Measurements from ENCODE around the gene CHIC2.

Gene CHIC2

DNA sequence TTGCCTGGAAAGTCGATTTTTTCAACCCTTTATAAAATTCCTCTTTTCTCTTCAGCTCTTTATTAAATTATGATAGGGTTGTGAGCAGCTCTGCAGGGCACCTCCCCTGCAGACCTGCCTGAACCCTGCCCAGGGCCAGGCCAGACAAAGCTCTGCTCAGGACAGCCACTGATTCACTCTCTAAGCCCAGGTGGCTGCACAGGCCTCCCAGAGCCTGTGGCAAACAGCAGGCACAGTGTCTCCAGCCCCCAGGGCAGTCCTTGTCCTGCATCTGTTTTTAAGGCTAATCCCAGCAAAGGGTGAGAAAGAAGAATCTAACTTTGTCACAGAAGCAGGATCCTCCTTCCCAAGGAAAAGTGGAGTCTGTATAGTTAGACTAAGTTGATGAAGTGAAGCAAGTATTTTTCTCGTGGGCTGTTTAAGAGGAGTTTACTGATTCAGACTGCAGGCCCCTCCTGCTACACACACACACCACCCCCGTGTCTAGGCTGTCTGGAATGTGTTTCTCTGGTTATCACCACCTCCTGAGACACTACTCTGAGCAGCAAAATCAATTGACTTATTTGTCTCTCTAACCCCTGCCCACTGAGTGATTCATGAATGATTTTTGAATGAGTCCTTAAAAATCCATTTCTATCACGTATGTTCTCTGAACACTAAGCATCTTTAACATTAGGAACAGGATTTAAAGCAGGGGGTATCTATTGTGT lies 101.7 kb downstream of the CHIC2 start:
- Histone ChIP-seq H3K36me3 (ENCODE audit: control insufficient read depth, insufficient read depth, low read length) (no peaks in the 10 kb centered on the region), H3K27me3 (replicated peaks; ENCODE audit: control insufficient read depth, insufficient read depth, low read length, poor library complexity, severe bottlenecking) (no peaks in the 10 kb centered on the region), H3K27ac (ENCODE audit: insufficient read depth, low read length, poor library complexity, severe bottlenecking) (no peak overlapping the region), H3K4me1 (ENCODE audit: control insufficient read depth, insufficient read depth, low read length, poor library complexity, severe bottlenecking) (no peaks in the 10 kb centered on the region), H3K4me3 (ENCODE audit: insufficient read depth, low read depth, low read length, poor library complexity, severe bottlenecking) (no peak overlapping the region), H3K9me3 (ENCODE audit: control insufficient read depth, low read length) (no peaks in the 10 kb centered on the region)
- no peak for DNase-seq

DNA sequence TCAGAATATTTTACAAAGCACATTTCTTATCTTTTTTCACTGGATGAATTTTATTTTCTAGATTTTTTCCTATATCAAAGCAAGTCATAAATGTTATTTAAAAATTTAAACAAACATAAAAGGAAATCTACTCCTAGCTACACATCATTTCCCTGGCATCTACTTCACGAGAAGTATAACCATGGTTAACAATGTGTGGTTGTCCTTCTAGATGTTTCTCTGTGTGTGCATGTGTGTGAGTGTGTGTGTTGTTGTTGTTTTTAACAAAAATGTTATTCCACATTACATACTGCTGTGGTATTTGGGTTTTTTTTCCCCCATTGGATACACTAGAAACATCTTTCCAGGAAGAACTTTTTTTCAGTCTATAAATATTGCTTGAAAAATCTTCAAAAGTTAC lies 103.1 kb downstream of the CHIC2 start:
- DNase-seq: no peak
- Histone ChIP-seq H3K27me3 (replicated peaks; ENCODE audit: control insufficient read depth, insufficient read depth, low read length, poor library complexity, severe bottlenecking) (no peaks in the 10 kb centered on the region), H3K4me3 (ENCODE audit: insufficient read depth, low read depth, low read length, poor library complexity, severe bottlenecking) (no peak overlapping the region), H3K9me3 (ENCODE audit: control insufficient read depth, low read length) (no peaks in the 10 kb centered on the region), H3K4me1 (ENCODE audit: control insufficient read depth, insufficient read depth, low read length, poor library complexity, severe bottlenecking) (no peaks in the 10 kb centered on the region), H3K36me3 (ENCODE audit: control insufficient read depth, insufficient read depth, low read length) (no peaks in the 10 kb centered on the region), H3K27ac (ENCODE audit: insufficient read depth, low read length, poor library complexity, severe bottlenecking) (no peak overlapping the region)

DNA sequence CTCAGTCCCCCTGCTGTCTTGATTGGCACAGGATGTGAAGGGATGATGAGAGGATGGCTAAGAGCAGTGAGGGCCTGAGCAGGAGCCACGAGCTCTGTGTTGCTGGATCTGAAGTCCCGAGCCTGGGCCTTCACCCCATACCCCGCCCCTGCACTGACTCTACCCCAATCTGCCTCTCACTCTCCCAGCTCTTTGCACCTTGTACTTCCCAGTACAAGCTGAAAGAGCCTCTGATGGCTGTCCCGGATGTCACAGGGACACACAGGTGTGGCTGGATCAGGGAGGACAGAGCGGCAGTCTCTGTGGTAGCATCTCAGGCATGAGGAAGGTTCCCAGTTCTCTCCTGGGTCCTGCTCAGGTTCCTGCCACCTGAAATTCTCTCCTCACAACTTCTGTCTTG lies 103.6 kb downstream of the CHIC2 start:
- Histone ChIP-seq H3K4me1 (ENCODE audit: control insufficient read depth, insufficient read depth, low read length, poor library complexity, severe bottlenecking) (no peaks in the 10 kb centered on the region), H3K27me3 (replicated peaks; ENCODE audit: control insufficient read depth, insufficient read depth, low read length, poor library complexity, severe bottlenecking) (no peaks in the 10 kb centered on the region), H3K4me3 (ENCODE audit: insufficient read depth, low read depth, low read length, poor library complexity, severe bottlenecking) (no peak overlapping the region), H3K9me3 (ENCODE audit: control insufficient read depth, low read length) (no peaks in the 10 kb centered on the region), H3K36me3 (ENCODE audit: control insufficient read depth, insufficient read depth, low read length) (no peaks in the 10 kb centered on the region), H3K27ac (ENCODE audit: insufficient read depth, low read length, poor library complexity, severe bottlenecking) (no peak overlapping the region)
- DNase-seq: no peak

Measured in effector memory CD4-positive, alpha-beta T cell (primary cell).